HepG2 (cell line): Measurements from ENCODE around the gene PSMD9. TPM values are rescaled to one million over a fixed set of nuclear protein-coding genes. Genes with fewer than 3 reads are reported as not detected.

Experiments used
- ARID3A ChIP-seq: IDR thresholded peaks from 2 replicates; pipeline ENCODE4 v1.6.1; 2012; ENCODE audit warnings: low read depth, low read length, improper control_type of control experiment
- GATA4 ChIP-seq: sonication (generic); IDR thresholded peaks from 2 replicates; pipeline ENCODE4 v1.6.1; 2016; ENCODE audit warnings: antibody characterized with exemption, low read depth, borderline replicate concordance
- HOXA3 ChIP-seq: sonication (generic); formaldehyde crosslinking; IDR thresholded peaks from 2 replicates; pipeline ENCODE4 v1.5.0; 2020; ENCODE audit warnings: missing genetic modification reagents
- IKZF4 ChIP-seq: sonication (generic); formaldehyde crosslinking; IDR thresholded peaks from 2 replicates; pipeline ENCODE4 v1.5.1; 2020; ENCODE audit warnings: borderline replicate concordance, mild to moderate bottlenecking, low read depth, missing genetic modification reagents; ENCODE audit errors: not compliant biosample characterization
- PBX2 ChIP-seq: IDR thresholded peaks from 2 replicates; pipeline ENCODE4 v1.6.1; 2016; ENCODE audit warnings: control low read depth
- REST ChIP-seq, 2 experiments: IDR thresholded peaks; 2 replicates each; pipeline ENCODE4 v1.6.1; 2011 to 2012; ENCODE audit warnings: low read length in 2 of 2, borderline replicate concordance in 1 of 2, low read depth in 1 of 2, mild to moderate bottlenecking in 1 of 2, moderate library complexity in 1 of 2
- ZKSCAN8 ChIP-seq: IDR thresholded peaks from 2 replicates; pipeline ENCODE4 v1.6.1; 2016; ENCODE audit warnings: borderline replicate concordance, missing genetic modification reagents, missing compliant biosample characterization
- ZMAT3 ChIP-seq: sonication (generic); formaldehyde crosslinking; conservative IDR thresholded peaks from 2 replicates; pipeline ENCODE4 v1.7.0; 2021; ENCODE audit warnings: missing genetic modification reagents
- ZMAT5 ChIP-seq: sonication (generic); formaldehyde crosslinking; IDR thresholded peaks from 2 replicates; pipeline ENCODE4 v1.5.0; 2020; ENCODE audit warnings: mild to moderate bottlenecking, low read depth, missing genetic modification reagents, borderline replicate concordance
- ZNF205 ChIP-seq: IDR thresholded peaks from 2 replicates; pipeline ENCODE4 v1.6.1; 2018; ENCODE audit warnings: missing biosample characterization, missing genetic modification reagents
- ZNF264 ChIP-seq: sonication (generic); formaldehyde crosslinking; IDR thresholded peaks from 2 replicates; pipeline ENCODE4 v1.4.0; 2020; ENCODE audit warnings: missing genetic modification reagents
- ZNF337 ChIP-seq: sonication (generic); formaldehyde crosslinking; IDR thresholded peaks from 2 replicates; pipeline ENCODE4 v1.5.1; 2020; ENCODE audit warnings: missing genetic modification reagents, low read depth, mild to moderate bottlenecking, borderline replicate concordance
- ZNF761 ChIP-seq: sonication (generic); formaldehyde crosslinking; conservative IDR thresholded peaks from 2 replicates; pipeline ENCODE4 v1.4.0; 2020; ENCODE audit warnings: mild to moderate bottlenecking, missing genetic modification reagents
- ZSCAN21 ChIP-seq: sonication (generic); formaldehyde crosslinking; IDR thresholded peaks from 2 replicates; pipeline ENCODE4 v1.8.0; 2022; ENCODE audit warnings: mild to moderate bottlenecking, missing genetic modification reagents, moderate library complexity, borderline replicate concordance
- polyA plus RNA-seq, 8 experiments: library from polyadenylated mRNA; depleted of rRNA in 3 of 8; stranded (reverse) in 7 of 8; unstranded in 1 of 8; fragments of >200 nt; fragmentation: Illumina TruSeq in 4 of 8; extraction: Trizol in 4 of 8; gene quantifications; 2 replicates each; pipeline versions ENCODE4 v1.2.1 to v1.2.3, GENCODE V29; 2011 to 2016; ENCODE audit warnings: low read depth in 4 of 8, missing spikeins in 1 of 8, mixed read lengths in 1 of 8; ENCODE audit not compliant: insufficient read depth in 1 of 8
- total RNA-seq, 5 experiments: library from RNA; depleted of rRNA; stranded (reverse); fragments of >200 nt; fragmentation: Illumina TruSeq; extraction: Trizol; gene quantifications; 2 replicates each; pipeline ENCODE4 v1.2.3, GENCODE V29; 2016; ENCODE audit warnings: low read depth in 1 of 5
- TF ChIP-seq, protein P1 (sequence below): sonication (generic); formaldehyde crosslinking; IDR thresholded peaks from 2 replicates; pipeline ENCODE4 v1.8.1; 2023; ENCODE audit warnings: mild to moderate bottlenecking, moderate library complexity, missing genetic modification reagents

The PSMD9 gene
- total and polyA plus RNA-seq, 2 of the 13 experiments (the other 11 are each of a cell fraction or from before 2014, with no cell fraction given), result 41.4 to 61.1 TPM

DNA sequence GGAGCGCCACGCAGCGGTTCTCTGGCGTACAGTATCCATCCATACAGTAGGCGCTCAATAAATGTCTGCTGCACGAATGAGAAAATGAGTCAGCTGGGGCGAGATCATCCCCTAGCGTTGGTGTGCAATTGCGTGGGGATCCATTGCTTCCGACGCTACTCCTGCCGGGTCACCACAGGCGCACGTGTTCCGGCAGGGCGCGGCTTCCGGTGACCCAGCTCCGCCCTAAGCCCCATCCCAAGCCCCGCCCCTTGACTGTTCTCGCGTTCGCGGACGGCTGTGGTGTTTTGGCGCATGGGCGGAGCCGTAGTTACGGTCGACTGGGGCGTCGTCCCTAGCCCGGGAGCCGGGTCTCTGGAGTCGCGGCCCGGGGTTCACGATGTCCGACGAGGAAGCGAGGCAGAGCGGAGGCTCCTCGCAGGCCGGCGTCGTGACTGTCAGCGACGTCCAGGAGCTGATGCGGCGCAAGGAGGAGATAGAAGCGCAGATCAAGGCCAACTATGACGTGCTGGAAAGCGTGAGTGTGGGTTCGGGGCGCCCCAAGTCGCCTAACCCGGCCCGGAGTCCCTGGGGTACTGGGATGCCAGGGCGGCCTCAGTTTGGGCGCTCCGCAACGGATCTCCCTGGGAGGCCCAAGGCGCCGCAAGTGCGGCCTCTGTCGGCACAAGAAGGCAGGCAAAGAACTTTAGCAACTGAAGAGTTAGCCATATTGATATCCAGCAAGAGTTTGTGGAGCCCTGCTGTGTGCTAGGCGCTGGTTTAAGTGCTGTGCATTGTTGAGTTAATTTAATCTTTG lies at the start of gene PSMD9 (continued):
- TF ChIP-seq REST (IDR thresholded peaks at IDR 0.05; ENCODE audit: borderline replicate concordance in 1 of 2, low read depth in 1 of 2, low read length in 2 of 2) (no peak; a peak in 1 of 4 replicates), ZMAT3 (CRISPR knock-in tag) (peak; percentile 79; the same call in 1 of the 2 replicates), ZNF205 (CRISPR knock-in tag) (peak; percentile 91; the same call in 1 of the 2 replicates), ZNF761 (CRISPR knock-in tag) (peak; percentile 98), GATA4 (peak; percentile 46; the same call in 1 of the 2 replicates), ZNF337 (no peak; the same call in 1 of the 2 replicates), ZKSCAN8 (CRISPR knock-in tag) (peak; percentile 100), HOXA3 (peak; percentile 95), PBX2 (CRISPR knock-in tag) (no peak), ZNF264 (no peak), ARID3A (peak; percentile 61; the same call in 1 of the 2 replicates), ZMAT5 (CRISPR knock-in tag) (no peak), IKZF4 (CRISPR knock-in tag) (no peak), ZSCAN21 (CRISPR knock-in tag) (peak; percentile 80; the same call in 1 of the 2 replicates)
- TF ChIP-seq, protein P1, sequence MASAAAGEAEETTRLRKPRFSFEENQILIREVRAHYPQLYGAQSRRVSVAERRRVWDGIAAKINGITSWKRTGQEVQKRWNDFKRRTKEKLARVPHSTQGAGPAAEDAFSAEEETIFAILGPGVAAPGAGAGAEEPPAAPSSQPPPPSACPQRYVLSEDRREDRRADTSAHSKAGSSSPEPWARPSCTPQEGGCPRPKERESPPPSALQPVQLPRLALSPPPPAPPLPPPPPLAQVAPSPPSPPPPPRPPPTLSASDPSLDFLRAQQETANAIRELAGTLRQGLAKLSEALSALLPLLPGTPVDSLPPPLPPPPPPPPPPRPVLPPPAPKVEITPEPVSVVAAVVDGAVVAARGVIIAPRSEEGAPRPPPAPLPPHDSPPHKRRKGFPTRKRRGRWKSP (CRISPR knock-in tag), result peak; percentile 81
- TF ChIP-seq, all 625 proteins: peak for 406
